ENCODE results near the gene FXYD7. TPM values are rescaled to one million over a fixed set of nuclear protein-coding genes. Genes with fewer than 3 reads are reported as not detected.

The FXYD7 gene
- polyA plus RNA-seq, 1 donor from 2014 or later: 35.7 TPM

DNA sequence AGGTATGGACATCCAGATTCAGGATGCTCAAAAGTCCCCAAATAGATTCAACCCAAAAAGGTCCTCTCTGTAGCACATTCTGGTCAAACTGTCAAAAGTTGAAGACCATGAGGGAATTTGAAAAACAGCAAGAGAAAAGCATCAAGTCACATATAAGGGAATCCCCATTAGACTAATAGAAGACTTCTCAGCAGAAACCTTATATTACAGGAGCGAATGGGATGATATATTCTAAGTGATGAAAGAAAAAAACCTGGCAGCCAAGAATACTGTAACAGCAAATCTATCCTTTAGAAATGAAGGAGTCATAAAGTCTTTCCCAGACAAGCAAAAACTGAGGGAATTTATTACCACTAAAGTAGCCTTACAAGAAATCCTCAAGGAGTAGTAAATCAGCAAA lies 41.2 kb downstream of the FXYD7 start:
- Histone ChIP-seq H3K4me3 (ENCODE audit: low read length) (no peak overlapping the region), H3K9me2 (ENCODE audit: insufficient read depth, low read length) (no peaks in the 10 kb centered on the region), H3K27ac (ENCODE audit: low read length) (no peak overlapping the region), H3K9ac (ENCODE audit: low read length) (no peak overlapping the region), H3K79me2 (replicated peaks; ENCODE audit: insufficient read depth, low read length) (no peaks in the 10 kb centered on the region), H4K20me1 (ENCODE audit: insufficient read depth) (no peaks in the 10 kb centered on the region), H3K36me3 (ENCODE audit: insufficient read depth, low read length) (no peaks in the 10 kb centered on the region), H2AFZ (ENCODE audit: low read depth, low read length) (no peak overlapping the region), H3K27me3 (ENCODE audit: insufficient read depth, low read depth, low read length) (no peaks in the 10 kb centered on the region), H3F3A (ENCODE audit: insufficient read depth, low read length, poor library complexity, severe bottlenecking) (no peaks in the 10 kb centered on the region), H3K9me3 (ENCODE audit: low read length) (no peaks in the 10 kb centered on the region), H3K4me2 (ENCODE audit: low read length) (no peak overlapping the region)
- TF ChIP-seq MXI1 (conservative IDR thresholded peaks at IDR 0.05; ENCODE audit: poor library complexity, severe bottlenecking) (no peak), SMC3 (conservative IDR thresholded peaks at IDR 0.05; ENCODE audit: poor library complexity) (no peak), RAD21 (conservative IDR thresholded peaks at IDR 0.05) (no peak), POLR2AphosphoS5 (IDR thresholded peaks at IDR 0.05) (no peak), EP300 (conservative IDR thresholded peaks at IDR 0.05; ENCODE audit: poor library complexity, severe bottlenecking) (no peak), EZH2 (IDR thresholded peaks at IDR 0.05; ENCODE audit: borderline replicate concordance, insufficient read depth, low read length, poor library complexity, severe bottlenecking) (no peak), TAF1 (IDR thresholded peaks at IDR 0.05; ENCODE audit: low read depth) (no peak), CTCF (IDR thresholded peaks at IDR 0.05; ENCODE audit: poor library complexity, severe bottlenecking) (no peak)
- TF ChIP-seq, protein P1, sequence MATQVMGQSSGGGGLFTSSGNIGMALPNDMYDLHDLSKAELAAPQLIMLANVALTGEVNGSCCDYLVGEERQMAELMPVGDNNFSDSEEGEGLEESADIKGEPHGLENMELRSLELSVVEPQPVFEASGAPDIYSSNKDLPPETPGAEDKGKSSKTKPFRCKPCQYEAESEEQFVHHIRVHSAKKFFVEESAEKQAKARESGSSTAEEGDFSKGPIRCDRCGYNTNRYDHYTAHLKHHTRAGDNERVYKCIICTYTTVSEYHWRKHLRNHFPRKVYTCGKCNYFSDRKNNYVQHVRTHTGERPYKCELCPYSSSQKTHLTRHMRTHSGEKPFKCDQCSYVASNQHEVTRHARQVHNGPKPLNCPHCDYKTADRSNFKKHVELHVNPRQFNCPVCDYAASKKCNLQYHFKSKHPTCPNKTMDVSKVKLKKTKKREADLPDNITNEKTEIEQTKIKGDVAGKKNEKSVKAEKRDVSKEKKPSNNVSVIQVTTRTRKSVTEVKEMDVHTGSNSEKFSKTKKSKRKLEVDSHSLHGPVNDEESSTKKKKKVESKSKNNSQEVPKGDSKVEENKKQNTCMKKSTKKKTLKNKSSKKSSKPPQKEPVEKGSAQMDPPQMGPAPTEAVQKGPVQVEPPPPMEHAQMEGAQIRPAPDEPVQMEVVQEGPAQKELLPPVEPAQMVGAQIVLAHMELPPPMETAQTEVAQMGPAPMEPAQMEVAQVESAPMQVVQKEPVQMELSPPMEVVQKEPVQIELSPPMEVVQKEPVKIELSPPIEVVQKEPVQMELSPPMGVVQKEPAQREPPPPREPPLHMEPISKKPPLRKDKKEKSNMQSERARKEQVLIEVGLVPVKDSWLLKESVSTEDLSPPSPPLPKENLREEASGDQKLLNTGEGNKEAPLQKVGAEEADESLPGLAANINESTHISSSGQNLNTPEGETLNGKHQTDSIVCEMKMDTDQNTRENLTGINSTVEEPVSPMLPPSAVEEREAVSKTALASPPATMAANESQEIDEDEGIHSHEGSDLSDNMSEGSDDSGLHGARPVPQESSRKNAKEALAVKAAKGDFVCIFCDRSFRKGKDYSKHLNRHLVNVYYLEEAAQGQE (IDR thresholded peaks at IDR 0.05; ENCODE audit: borderline replicate concordance): no peak

DNA sequence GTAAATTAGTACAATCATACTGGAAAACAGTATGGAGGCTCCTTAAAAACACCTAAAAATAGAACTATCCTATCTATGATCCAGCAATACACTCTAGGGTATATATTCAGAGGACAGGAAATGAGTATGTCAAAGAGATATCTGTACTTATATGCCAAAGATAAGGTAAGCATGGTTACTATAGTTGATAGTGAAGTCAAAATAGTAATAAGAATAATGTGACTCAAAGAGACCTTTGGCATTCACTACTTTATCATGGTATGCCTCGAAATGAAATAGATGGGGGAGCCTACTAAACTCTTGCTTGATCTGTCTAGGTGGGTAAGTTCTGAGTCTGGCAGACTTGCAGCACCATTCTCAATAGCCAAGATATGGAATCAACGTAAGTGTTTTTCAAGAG lies 41.8 kb downstream of the FXYD7 start:
- Histone ChIP-seq H3K9me2 (ENCODE audit: insufficient read depth, low read length) (no peaks in the 10 kb centered on the region), H3K4me3 (ENCODE audit: low read length) (no peak overlapping the region), H3K4me2 (ENCODE audit: low read length) (no peak overlapping the region), H3K27ac (ENCODE audit: low read length) (no peak overlapping the region), H3K79me2 (replicated peaks; ENCODE audit: insufficient read depth, low read length) (no peaks in the 10 kb centered on the region), H4K20me1 (ENCODE audit: insufficient read depth) (no peaks in the 10 kb centered on the region), H3K9me3 (ENCODE audit: low read length) (no peaks in the 10 kb centered on the region), H2AFZ (ENCODE audit: low read depth, low read length) (no peak overlapping the region), H3K36me3 (ENCODE audit: insufficient read depth, low read length) (no peaks in the 10 kb centered on the region), H3K27me3 (ENCODE audit: insufficient read depth, low read depth, low read length) (no peaks in the 10 kb centered on the region), H3K9ac (ENCODE audit: low read length) (no peak overlapping the region), H3F3A (ENCODE audit: insufficient read depth, low read length, poor library complexity, severe bottlenecking) (no peaks in the 10 kb centered on the region)
- TF ChIP-seq POLR2AphosphoS5 (IDR thresholded peaks at IDR 0.05) (no peak), SMC3 (conservative IDR thresholded peaks at IDR 0.05; ENCODE audit: poor library complexity) (no peak), EP300 (conservative IDR thresholded peaks at IDR 0.05; ENCODE audit: poor library complexity, severe bottlenecking) (no peak), CTCF (IDR thresholded peaks at IDR 0.05; ENCODE audit: poor library complexity, severe bottlenecking) (no peak), MXI1 (conservative IDR thresholded peaks at IDR 0.05; ENCODE audit: poor library complexity, severe bottlenecking) (no peak), RAD21 (conservative IDR thresholded peaks at IDR 0.05) (no peak), TAF1 (IDR thresholded peaks at IDR 0.05; ENCODE audit: low read depth) (no peak), EZH2 (IDR thresholded peaks at IDR 0.05; ENCODE audit: borderline replicate concordance, insufficient read depth, low read length, poor library complexity, severe bottlenecking) (no peak)
- TF ChIP-seq, protein P1 (IDR thresholded peaks at IDR 0.05; ENCODE audit: borderline replicate concordance): no peak

Measured in neural cell (in vitro differentiated cells).